Measurements from ENCODE around the gene TBC1D22B.

Gene TBC1D22B

DNA sequence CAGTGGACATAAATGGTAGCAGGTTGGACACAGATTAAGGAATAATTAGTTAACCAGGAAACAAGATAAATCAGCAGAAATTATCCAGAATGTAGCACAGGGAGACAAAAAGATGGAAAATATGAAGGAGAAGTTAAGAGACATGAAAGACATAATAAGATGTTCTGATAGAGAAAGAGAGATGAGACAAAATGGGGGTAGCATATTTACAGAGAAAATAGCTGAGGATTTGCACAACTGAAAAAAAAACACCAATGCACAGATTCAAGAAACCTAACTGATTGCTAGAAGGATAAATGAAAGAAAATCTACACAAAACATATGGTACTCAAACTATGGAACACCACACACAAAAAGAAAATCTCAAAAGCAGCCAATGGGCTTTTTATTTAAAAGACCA lies 34.6 kb upstream of the TBC1D22B start:
- Histone ChIP-seq H3K4me1 (ENCODE audit: control insufficient read depth, insufficient read depth, low read length) (peaks cover 9% of the 10 kb centered on the region), H3K27me3 (ENCODE audit: control insufficient read depth, insufficient read depth, low read length) (no peaks in the 10 kb centered on the region), H3K9ac (ENCODE audit: low read depth, low read length) (no peak overlapping the region), H3K4me3 (ENCODE audit: low read depth, low read length) (peak overlapping the region; percentile 74), H3K36me3 (ENCODE audit: control insufficient read depth, insufficient read depth, low read length) (no peaks in the 10 kb centered on the region), H3K9me3 (ENCODE audit: control insufficient read depth, insufficient read depth, low read length) (no peaks in the 10 kb centered on the region)

- Histone ChIP-seq H3K9ac (ENCODE audit: low read depth, low read length) (no peak overlapping the region), H3K9me3 (ENCODE audit: control insufficient read depth, insufficient read depth, low read length) (no peaks in the 10 kb centered on the region), H3K4me1 (ENCODE audit: control insufficient read depth, insufficient read depth, low read length) (peaks cover 9% of the 10 kb centered on the region), H3K4me3 (ENCODE audit: low read depth, low read length) (no peak overlapping the region), H3K27me3 (ENCODE audit: control insufficient read depth, insufficient read depth, low read length) (no peaks in the 10 kb centered on the region), H3K36me3 (ENCODE audit: control insufficient read depth, insufficient read depth, low read length) (no peaks in the 10 kb centered on the region)
These were observed 32.0 kb upstream of the TBC1D22B start for GRCh38 chr6:37225350-37226169.

GRCh38 chr6:37230104-37230503 lies 27.5 kb upstream of the TBC1D22B start:
- Histone ChIP-seq H3K36me3 (ENCODE audit: control insufficient read depth, insufficient read depth, low read length) (no peaks in the 10 kb centered on the region), H3K4me1 (ENCODE audit: control insufficient read depth, insufficient read depth, low read length) (no peaks in the 10 kb centered on the region), H3K9ac (ENCODE audit: low read depth, low read length) (no peak overlapping the region), H3K27me3 (ENCODE audit: control insufficient read depth, insufficient read depth, low read length) (no peaks in the 10 kb centered on the region), H3K9me3 (ENCODE audit: control insufficient read depth, insufficient read depth, low read length) (no peaks in the 10 kb centered on the region), H3K4me3 (ENCODE audit: low read depth, low read length) (no peak overlapping the region)

GRCh38 chr6:37232430-37233017 lies 25.0 kb upstream of the TBC1D22B start:
- Histone ChIP-seq H3K9ac (ENCODE audit: low read depth, low read length) (no peak overlapping the region), H3K4me3 (ENCODE audit: low read depth, low read length) (no peak overlapping the region), H3K9me3 (ENCODE audit: control insufficient read depth, insufficient read depth, low read length) (no peaks in the 10 kb centered on the region), H3K4me1 (ENCODE audit: control insufficient read depth, insufficient read depth, low read length) (no peaks in the 10 kb centered on the region), H3K27me3 (ENCODE audit: control insufficient read depth, insufficient read depth, low read length) (no peaks in the 10 kb centered on the region), H3K36me3 (ENCODE audit: control insufficient read depth, insufficient read depth, low read length) (no peaks in the 10 kb centered on the region)

GRCh38 chr6:37233541-37233940 lies 24.0 kb upstream of the TBC1D22B start:
- H3K27me3 ChIP-seq (ENCODE audit: control insufficient read depth, insufficient read depth, low read length) = no peaks in the 10 kb centered on the region
- H3K9me3 ChIP-seq (ENCODE audit: control insufficient read depth, insufficient read depth, low read length) = no peaks in the 10 kb centered on the region
- no peaks in the 10 kb centered on the region for H3K4me1 ChIP-seq (ENCODE audit: control insufficient read depth, insufficient read depth, low read length)
- no peak overlapping the region for H3K4me3 ChIP-seq (ENCODE audit: low read depth, low read length)
- no peaks in the 10 kb centered on the region for H3K36me3 ChIP-seq (ENCODE audit: control insufficient read depth, insufficient read depth, low read length)
- H3K9ac ChIP-seq (ENCODE audit: low read depth, low read length) = no peak overlapping the region

- H3K27me3 ChIP-seq (ENCODE audit: control insufficient read depth, insufficient read depth, low read length) = no peaks in the 10 kb centered on the region
- H3K4me3 ChIP-seq (ENCODE audit: low read depth, low read length) = no peak overlapping the region
- no peaks in the 10 kb centered on the region for H3K36me3 ChIP-seq (ENCODE audit: control insufficient read depth, insufficient read depth, low read length)
- no peak overlapping the region for H3K9ac ChIP-seq (ENCODE audit: low read depth, low read length)
- no peaks in the 10 kb centered on the region for H3K9me3 ChIP-seq (ENCODE audit: control insufficient read depth, insufficient read depth, low read length)
- H3K4me1 ChIP-seq (ENCODE audit: control insufficient read depth, insufficient read depth, low read length) = no peaks in the 10 kb centered on the region
These were observed 20.7 kb upstream of the TBC1D22B start for GRCh38 chr6:37236921-37237320.

DNA sequence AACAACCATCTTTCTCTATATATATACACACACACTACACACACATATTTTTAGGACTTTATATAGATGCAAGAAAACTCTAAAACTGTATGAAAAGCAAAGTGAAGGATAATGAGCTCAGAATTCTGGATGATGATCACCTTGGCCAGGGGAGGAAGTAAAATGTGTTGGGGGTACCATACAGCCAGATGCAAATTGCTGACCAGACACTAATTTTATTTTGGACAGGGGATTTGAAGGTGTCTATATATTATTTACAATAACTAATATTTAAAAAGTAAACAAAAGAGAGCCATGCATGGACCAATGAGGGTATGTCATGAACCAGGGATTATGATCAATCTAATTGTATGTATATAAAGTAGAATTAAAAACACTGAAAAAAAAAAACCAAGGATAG lies 19.8 kb upstream of the TBC1D22B start:
- Histone ChIP-seq H3K36me3 (ENCODE audit: control insufficient read depth, insufficient read depth, low read length) (no peaks in the 10 kb centered on the region), H3K4me3 (ENCODE audit: low read depth, low read length) (no peak overlapping the region), H3K9me3 (ENCODE audit: control insufficient read depth, insufficient read depth, low read length) (no peaks in the 10 kb centered on the region), H3K27me3 (ENCODE audit: control insufficient read depth, insufficient read depth, low read length) (no peaks in the 10 kb centered on the region), H3K9ac (ENCODE audit: low read depth, low read length) (no peak overlapping the region), H3K4me1 (ENCODE audit: control insufficient read depth, insufficient read depth, low read length) (no peaks in the 10 kb centered on the region)

DNA sequence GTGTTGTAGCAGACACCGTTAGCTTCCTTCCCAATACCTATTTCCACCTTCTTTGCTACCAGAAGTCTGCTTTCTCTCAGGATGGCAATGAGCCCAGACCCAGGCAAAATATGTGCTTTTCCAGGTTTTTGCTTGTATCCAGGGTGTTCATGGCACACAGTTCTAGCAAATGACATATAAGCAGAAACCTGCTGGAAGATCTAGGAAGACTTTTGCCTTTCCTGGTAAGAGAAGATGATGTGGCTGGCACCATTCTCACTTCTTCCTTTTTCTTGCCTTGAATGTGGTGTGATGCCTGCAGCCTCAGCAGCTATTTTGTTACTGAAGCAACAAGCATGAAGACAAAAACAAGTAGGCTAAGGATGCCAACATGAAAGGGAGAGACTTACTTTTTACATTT lies 19.2 kb upstream of the TBC1D22B start:
- Histone ChIP-seq H3K9ac (ENCODE audit: low read depth, low read length) (no peak overlapping the region), H3K4me1 (ENCODE audit: control insufficient read depth, insufficient read depth, low read length) (no peaks in the 10 kb centered on the region), H3K4me3 (ENCODE audit: low read depth, low read length) (no peak overlapping the region), H3K27me3 (ENCODE audit: control insufficient read depth, insufficient read depth, low read length) (no peaks in the 10 kb centered on the region), H3K36me3 (ENCODE audit: control insufficient read depth, insufficient read depth, low read length) (no peaks in the 10 kb centered on the region), H3K9me3 (ENCODE audit: control insufficient read depth, insufficient read depth, low read length) (no peaks in the 10 kb centered on the region)

DNA sequence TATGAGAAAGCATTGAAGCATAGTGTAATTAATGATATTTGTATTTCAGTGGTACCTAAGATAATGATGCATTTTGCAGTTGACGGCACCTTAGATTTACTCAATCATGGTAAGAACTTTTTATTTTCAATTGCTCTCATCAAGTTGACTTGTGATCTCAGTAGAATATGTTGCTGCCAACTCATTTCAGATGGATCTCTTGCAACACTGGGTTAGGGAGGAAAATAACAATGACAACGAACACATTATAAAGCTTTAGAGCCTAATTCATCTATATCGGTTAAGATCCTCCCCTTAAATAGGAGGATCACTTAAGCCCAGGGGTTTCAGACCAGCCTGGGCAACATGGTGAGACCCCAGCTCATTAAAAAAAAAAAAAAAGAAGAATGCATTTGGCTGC lies 18.0 kb upstream of the TBC1D22B start:
- Histone ChIP-seq H3K27me3 (ENCODE audit: control insufficient read depth, insufficient read depth, low read length) (no peaks in the 10 kb centered on the region), H3K9me3 (ENCODE audit: control insufficient read depth, insufficient read depth, low read length) (no peaks in the 10 kb centered on the region), H3K4me1 (ENCODE audit: control insufficient read depth, insufficient read depth, low read length) (no peaks in the 10 kb centered on the region), H3K9ac (ENCODE audit: low read depth, low read length) (no peak overlapping the region), H3K36me3 (ENCODE audit: control insufficient read depth, insufficient read depth, low read length) (no peaks in the 10 kb centered on the region), H3K4me3 (ENCODE audit: low read depth, low read length) (no peak overlapping the region)

DNA sequence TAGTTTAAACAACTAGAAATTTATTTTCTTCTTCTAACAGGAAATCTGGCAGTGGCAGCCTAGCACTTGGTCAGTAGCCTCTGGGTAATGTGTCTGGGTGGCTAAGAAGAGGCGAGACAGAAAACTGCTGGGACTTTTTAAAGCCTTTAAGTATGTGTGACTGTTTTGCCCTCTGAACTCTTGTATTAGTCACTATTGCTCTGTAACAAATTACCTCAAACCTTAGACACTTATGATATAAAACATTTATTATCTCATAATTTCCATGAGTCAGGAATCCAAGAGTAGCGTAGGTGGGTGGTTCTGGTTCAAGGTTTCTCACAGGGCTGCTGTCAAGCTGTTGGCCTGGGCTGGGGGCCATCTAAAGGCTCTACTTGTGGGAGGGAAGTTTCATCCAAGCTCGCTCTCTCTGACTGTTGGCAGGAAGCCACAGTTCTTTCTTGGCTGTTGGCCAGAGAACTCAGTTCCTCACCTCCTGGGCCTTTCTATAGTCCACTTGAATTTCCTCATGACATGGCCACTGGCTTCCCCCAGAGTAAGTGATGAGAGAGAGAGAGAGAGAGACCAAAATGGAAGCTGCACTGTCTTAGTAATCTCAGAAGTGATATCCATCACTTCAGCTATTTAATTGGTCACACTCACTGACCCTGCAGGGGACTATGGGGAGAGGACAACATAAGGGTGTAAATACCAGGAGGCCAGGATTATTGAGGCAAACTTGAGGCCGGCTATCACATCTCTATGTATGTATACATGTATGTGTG lies 17.4 kb upstream of the TBC1D22B start:
- Histone ChIP-seq H3K9me3 (ENCODE audit: control insufficient read depth, insufficient read depth, low read length) (no peaks in the 10 kb centered on the region), H3K4me3 (ENCODE audit: low read depth, low read length) (no peak overlapping the region), H3K4me1 (ENCODE audit: control insufficient read depth, insufficient read depth, low read length) (no peaks in the 10 kb centered on the region), H3K9ac (ENCODE audit: low read depth, low read length) (no peak overlapping the region), H3K36me3 (ENCODE audit: control insufficient read depth, insufficient read depth, low read length) (no peaks in the 10 kb centered on the region), H3K27me3 (ENCODE audit: control insufficient read depth, insufficient read depth, low read length) (no peaks in the 10 kb centered on the region)

GRCh38 chr6:37241131-37241530 lies 16.4 kb upstream of the TBC1D22B start:
- H3K36me3 ChIP-seq (ENCODE audit: control insufficient read depth, insufficient read depth, low read length) = no peaks in the 10 kb centered on the region
- H3K27me3 ChIP-seq (ENCODE audit: control insufficient read depth, insufficient read depth, low read length) = no peaks in the 10 kb centered on the region
- H3K4me3 ChIP-seq (ENCODE audit: low read depth, low read length) = no peak overlapping the region
- H3K4me1 ChIP-seq (ENCODE audit: control insufficient read depth, insufficient read depth, low read length) = no peaks in the 10 kb centered on the region
- H3K9me3 ChIP-seq (ENCODE audit: control insufficient read depth, insufficient read depth, low read length) = no peaks in the 10 kb centered on the region
- H3K9ac ChIP-seq (ENCODE audit: low read depth, low read length) = no peak overlapping the region
